ENCODE results near the gene MS4A10.
"Not testable (repeated sequence)": the region's sequence is repeated elsewhere in the genome, so short reads cannot be mapped to it uniquely, and the experiment has no call there.

Gene MS4A10

GRCh38 chr11:60788401-60789125, 3.4 kb downstream of the MS4A10 start:
- DNase-seq = no peak

- DNase-seq = no peak
These were observed 5.6 kb downstream of the MS4A10 start for GRCh38 chr11:60790726-60791125.

GRCh38 chr11:60791153-60791933, 6.2 kb downstream of the MS4A10 start:
- no peak for DNase-seq

- no peak for DNase-seq
These were observed 7.4 kb downstream of the MS4A10 start for GRCh38 chr11:60792521-60792920.

- no peak for DNase-seq
These were observed 10.2 kb downstream of the MS4A10 start for GRCh38 chr11:60795291-60795690.

GRCh38 chr11:60797846-60798630, 12.9 kb downstream of the MS4A10 start:
- no peak for DNase-seq

- DNase-seq = no peak
These were observed 13.5 kb downstream of the MS4A10 start for GRCh38 chr11:60798631-60799030.

- no peak for DNase-seq
These were observed 16.1 kb downstream of the MS4A10 start for GRCh38 chr11:60801194-60801593.

- DNase-seq = no peak
These were observed 18.3 kb downstream of the MS4A10 start for GRCh38 chr11:60803273-60803936.

GRCh38 chr11:60809249-60809648, 24.1 kb downstream of the MS4A10 start:
- DNase-seq = no peak

- no peak for DNase-seq
These were observed 24.6 kb downstream of the MS4A10 start for GRCh38 chr11:60809691-60810090.

GRCh38 chr11:60810151-60810550, 25.0 kb downstream of the MS4A10 start:
- no peak for DNase-seq

GRCh38 chr11:60810569-60810968, 25.4 kb downstream of the MS4A10 start:
- DNase-seq = no peak

GRCh38 chr11:60813324-60813723, 28.2 kb downstream of the MS4A10 start:
- DNase-seq = no peak

- no peak for DNase-seq
These were observed 29.0 kb downstream of the MS4A10 start for GRCh38 chr11:60814112-60814511.

- no peak for DNase-seq
These were observed 31.5 kb downstream of the MS4A10 start for GRCh38 chr11:60816590-60817157.

GRCh38 chr11:60818057-60818456, 32.9 kb downstream of the MS4A10 start:
- DNase-seq = no peak

GRCh38 chr11:60821827-60822599, 36.9 kb downstream of the MS4A10 start:
- DNase-seq = no peak

- not testable (repeated sequence) for DNase-seq
These were observed 38.7 kb downstream of the MS4A10 start for GRCh38 chr11:60823745-60824306.

- no peak for DNase-seq
These were observed 40.0 kb downstream of the MS4A10 start for GRCh38 chr11:60825118-60825517.

GRCh38 chr11:60825790-60826189, 40.7 kb downstream of the MS4A10 start:
- DNase-seq = no peak

Measured in fibroblast of skin of scalp (primary cell).